AG20443 (cell line): ENCODE measurements around the gene ACOT7.

Source experiments
- DNase-seq: peaks from one replicate; pipeline ENCODE4 v3.0.0; 2012; ENCODE audit warnings: low spot score, mixed read lengths

ACOT7 gene

DNA sequence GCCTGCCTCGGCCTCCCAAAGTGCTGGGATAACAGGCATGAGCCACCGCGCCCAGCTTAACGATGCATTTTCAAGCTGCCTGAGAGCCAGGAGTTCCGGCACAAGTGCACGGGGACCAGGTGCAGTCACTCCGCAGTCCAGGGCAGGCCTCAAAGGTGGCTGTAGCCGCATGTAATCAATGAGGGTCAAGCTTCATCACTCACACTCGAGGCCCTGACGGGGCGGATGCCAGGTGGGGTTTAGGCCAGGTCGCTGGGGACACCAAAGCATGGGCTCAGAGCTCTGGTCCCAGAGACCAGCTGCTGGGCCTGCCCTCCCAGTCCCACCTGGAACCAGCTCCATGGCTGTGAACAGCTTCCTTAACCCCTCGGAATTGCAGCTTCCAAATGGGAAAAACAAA, 106.5 kb downstream of the ACOT7 start:
- DNase-seq = no peak

DNA sequence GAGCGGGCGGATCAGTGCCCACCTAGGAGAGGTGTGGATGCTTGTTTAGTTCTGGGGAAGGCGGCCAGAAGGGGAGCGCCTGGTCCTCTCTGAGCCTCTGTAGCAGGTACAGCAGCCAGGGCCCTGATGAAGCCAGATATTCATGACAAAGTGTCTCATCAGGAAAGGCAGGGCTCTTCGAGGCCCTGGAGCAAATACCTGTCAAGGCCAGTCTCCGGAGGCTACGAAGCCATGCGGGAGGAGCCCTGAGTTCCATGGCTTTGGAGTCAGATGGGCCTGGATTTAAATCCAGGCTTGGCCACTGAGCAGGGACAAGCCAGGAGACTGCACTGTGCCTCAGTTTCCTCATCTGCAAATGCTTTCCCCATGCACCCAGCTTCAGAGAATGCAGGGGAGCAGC, 107.3 kb downstream of the ACOT7 start:
- DNase-seq = no peak

DNA sequence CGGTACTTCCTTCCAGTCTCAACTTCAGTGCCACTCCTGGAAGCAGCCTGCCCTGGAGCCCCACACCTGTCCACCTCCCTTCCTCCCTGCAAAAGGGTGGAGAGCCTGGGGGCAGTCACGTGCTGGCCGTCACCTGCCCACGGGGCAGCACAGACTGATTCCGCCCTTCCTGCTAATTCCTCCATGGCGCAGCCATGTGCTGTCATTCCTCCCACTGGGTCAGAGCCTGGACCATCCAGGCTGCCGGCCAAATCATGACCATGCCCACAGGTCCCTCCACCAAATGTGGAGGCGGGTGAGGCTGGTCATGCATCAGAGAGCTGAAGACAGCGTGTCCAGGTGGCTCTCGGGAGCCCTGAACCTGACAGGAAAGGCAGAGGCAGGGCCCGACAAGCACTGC, 108.2 kb downstream of the ACOT7 start:
- no peak for DNase-seq

DNA sequence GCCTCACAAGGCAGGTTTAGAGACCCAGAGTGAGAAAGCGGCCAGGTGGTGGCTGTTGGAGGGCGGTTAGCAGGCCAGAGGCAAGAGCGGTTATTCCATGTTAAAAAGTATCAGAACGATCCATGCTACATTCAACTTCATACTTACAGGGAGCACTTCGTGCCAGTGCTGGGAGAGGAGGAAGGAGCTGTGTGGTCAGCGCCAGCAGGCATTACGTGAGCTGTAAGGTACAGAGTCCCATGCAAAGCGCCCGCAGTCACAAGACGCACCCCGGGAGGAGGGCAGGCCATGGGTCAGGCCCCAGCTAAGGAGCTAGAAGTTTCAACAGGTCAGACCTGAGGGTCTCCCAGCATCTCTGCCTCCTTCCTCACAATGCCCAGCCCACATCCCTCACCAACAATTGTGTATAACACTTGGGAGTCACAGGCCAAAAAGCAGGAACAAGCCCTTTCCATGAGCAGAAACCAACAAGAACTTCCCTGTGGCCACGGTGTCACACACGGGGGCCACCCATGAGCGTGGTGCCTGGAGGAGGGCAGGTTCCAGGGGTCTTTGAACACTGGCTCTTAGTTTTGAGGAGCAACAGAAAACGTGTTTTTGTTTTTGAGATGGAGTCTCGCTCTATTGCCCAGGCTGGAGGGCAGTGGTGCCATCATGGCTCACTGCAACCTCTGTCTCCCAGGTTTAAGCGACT, 110.8 kb downstream of the ACOT7 start:
- DNase-seq = no peak

DNA sequence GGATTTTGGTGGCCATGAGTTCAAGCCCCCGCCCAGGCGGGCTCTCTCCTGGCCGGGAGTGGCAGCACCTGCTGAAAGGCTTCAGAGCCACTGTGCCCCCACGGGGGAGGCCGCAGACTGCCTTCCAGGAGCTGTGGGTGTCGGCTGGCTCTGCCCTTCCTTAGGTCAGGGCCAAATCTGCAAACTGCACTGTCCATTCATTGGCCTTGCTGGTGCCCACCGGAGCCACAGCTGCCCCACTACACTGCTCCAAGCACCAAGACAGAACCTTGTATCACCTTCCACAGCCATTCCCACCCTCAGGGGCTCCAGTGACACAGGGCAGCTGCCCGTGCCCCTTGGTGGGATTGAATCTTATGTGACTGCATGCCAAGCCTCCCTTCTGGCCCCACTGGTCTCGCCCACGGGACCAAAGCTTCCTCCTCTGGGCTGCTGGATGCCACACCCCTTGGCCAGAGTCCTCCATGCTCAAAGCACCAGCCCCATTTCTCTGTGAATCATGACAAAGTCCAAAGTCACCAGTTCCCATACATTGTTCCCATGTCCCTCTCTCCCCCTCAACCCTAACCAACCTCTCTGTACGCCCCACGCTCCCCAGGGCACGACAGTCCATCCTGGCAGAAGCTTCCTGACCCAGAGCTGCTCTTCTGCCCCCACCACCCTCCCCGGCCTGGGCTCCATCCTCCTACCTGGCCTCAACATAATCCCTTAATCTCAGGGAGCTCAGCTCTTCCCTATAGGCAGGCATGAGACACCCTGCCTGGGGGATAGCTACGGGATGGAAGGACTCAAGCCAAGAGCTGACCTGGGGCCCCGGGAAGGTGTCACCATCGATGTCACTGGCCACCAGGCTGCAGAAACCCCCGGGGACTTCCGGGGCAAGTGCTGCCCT, 111.8 kb downstream of the ACOT7 start:
- peak; percentile 59 for DNase-seq

DNA sequence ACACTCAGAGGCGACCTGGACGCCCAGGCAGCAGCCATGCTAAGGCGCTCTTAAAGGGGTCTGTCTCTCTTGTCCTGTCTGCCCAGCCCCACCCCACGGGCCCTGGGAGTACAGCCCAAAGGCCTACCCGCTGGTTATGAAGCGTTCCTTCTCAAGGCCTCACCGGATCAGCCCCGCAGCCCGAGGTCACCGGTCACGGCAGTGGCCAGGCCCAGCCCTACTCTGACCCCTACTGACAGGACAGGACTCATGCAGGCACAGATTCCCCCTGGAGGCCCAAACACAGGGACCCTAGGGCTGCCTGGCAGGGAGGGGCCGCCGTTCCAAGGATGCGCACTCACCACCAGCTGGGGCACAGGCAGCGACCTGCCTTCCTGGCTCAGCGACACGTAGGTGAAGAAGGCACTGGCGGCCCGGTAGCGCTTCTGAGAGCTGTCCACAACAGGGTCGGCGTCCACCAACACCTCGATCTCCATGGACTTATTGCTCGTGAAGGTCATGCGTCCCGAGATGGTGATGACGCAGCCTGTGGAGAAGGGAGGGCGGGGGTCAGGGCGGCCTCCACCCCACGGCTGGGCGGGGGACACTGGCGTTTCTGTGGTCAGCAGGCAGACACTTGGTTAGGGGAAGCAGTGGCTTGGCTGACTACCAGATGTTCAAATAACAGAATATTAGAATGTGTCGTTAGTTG, 112.7 kb downstream of the ACOT7 start:
- peak; percentile 43 for DNase-seq

DNA sequence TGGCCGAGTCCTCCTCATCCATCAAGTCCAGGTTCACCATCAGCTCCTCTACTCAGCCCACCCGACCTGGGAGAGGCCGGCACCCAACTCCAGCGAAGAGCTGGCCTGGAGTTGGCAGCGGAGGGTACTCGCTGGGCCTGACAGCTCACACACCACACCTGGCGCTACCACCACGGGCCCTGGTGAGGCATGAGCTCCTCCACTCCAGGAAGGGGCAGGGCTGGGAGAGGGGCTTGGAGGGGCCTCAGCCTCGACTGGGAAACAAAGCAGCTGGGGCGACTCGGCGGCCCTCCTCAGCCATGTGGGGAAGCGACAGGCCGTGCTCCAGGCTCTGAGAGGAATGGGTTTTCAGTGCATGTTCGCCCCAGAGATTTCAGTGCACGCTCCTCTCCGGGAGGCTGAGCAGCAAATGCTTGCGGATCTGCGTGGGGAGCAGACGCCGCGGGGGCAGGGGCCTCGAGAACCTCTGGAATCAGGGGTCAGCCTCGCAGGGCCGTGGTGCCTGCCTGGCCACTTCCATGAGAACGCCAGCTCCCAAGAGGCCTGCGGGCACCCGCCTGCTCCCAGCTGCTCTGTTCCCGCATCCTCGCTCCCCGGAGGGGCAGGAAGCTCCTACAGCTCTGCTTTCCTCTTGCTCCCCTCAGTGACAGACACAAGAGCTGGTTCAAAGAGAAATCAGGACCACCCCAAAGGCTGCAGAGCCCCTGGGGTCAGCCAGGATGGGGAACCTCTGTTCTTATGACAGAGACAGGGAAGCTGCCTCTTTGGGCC, 113.8 kb downstream of the ACOT7 start:
- no peak for DNase-seq

DNA sequence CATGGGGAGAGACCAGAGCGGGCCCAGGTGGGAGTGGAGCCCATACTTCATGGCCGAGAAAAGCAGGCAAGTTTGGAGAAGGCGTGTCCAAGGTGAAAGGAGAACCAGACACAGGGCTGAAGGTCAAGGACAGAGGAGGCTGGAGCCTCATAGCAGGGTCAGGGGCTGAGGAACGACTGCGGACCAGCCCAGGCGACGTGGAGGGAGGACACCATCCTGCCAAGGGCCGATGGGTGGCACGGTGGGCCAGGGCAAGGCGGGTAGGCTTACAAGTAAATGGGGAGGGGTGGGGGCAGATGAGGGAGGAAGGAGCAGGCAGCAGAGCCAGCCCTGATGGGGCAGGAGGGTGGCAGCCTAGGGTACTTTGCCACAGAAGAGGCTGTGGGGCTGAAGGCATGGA, 114.5 kb downstream of the ACOT7 start:
- DNase-seq = no peak

DNA sequence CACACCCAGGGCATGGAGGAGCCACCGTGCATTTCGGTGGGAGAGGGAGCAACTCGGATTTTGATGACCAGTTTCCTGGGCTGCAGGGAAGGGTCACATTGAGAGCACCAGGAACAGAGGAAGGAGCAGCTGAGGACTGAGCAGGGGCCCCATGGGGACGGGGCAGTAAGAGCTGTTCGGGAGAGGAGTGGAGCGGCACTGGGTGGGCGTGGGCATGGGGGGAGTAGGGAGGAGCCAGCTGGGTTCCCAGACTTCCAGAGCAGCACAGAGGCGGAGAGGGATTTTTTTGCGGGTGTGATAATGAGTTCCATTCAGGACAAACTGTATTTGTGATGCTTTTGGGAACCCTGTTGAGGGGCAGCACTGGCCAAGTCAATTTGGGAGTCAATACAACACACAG, 115.3 kb downstream of the ACOT7 start:
- DNase-seq = no peak

DNA sequence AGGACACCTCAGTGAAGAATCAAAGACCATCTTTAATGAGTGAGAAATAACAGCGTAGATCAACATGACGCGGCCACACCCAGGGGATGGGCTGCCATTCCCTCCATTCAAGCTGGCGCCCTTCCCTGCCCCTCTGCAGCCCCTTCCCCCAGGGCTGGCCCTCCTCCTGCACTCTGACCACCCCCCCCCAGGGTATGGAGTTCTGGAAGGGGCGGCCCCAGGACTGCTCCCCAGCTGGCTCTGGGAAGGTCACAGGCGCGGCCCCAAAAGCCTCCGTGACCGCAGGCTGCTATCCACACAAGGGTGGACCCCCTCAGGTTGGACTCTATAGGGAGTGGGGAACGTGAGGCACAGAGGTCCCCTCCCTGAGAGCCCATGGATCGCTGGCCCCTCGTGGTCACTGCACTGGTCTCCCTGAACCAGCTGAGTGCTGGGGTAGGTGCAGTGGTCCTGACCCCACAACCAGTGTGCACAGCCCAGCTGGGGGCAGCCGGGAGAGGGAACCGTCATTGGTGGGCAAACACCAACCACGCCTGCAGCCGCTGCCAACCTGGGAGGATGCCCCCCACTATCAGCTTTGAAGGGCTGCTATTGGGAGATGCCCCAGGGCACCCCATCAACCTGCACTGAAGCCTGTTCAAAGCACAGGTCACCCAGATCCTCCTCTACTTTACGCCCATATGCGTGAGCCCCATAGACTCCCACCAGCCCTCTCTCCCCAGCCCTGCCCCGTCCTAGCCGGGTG, 116.6 kb downstream of the ACOT7 start:
- no peak for DNase-seq

DNA sequence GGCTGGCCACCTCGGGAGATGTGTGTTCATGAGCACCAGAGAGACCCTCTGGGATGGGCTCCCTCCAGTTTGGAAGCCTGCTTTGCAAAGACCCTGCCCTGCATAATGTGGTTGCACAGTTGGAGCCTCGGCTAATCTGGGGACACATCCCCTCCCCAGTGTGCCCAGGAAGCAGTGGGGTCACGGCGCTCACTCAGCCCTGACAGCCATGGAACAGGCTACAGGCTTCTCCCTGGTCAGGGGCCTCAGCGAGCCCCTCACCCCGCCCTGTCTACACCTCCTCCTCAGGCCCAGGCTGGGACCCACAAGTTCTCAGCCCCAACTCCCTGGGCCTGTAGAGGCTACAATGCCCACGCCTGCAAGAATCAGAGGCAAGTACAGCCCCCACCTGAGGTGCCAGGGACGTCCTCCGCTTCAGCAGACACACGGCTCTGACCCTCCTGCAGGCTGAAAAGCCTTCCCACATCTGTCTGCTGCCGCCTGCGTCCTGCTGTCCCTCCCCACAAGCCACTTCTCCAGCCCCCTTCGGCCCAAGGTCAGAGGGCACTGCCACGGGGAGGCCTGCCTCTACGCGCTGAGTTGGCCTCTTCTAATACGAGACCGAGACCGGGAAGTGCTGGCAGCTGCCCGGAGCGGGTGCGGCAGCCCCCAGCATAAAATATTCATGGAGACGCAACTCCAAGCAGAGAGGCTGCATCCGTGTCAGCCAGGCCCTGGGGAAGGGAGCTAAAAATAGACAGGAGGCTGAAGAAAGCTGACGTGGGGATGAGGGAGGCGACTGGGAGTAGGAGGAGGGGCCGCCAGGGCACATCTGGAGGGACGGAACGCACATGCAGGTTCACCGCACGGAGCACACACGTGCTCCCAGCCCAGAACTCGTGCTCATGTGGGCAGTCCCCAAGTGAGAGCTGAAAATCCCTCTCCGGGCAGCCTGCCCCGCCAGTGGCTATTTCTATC, 117.5 kb downstream of the ACOT7 start:
- peak; percentile 93 for DNase-seq

DNA sequence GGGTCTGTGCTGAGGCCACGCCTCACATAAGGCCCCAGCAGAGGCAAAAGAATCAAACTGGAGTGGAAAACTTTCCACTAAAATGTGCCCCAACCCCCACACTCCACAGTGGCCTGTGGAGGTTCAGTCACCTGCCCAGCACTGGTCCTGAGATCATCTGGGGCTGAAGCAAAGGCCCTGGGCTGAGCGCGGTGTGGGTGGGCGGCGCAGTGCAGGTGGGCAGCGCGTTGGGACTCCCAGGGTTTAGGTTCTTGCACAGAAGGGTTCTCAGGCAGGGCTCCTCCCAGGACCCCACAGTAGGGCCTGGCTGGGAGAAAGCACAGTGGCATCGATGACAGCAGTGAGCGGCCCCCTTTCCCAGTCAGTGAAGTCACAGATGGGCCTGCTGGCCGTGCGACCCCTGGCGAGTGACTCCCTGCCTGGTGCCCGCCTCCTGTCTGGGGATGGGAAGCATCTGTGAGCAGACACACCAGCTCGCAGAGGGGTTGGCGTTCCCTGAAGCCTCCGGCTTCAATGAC, 118.9 kb downstream of the ACOT7 start:
- DNase-seq = no peak

DNA sequence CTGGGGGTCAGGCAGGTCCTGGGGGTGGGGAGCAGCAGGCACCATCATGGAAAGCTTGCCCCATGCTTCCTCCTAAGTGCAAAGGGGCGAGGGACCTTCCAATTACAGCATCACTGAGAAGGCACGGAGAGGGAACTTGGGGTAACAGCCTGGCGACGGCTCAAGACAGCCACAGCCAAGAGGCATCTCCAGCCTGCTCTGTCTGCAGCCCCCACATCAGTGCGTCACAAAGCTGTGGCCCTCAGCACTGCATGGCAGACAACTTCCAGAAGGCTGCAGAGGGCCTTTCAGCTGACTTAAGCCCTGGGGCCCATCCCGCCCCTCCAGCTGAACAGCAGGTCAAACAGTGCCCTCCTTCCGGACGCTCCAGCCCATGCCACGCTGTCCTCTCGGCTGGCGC, 119.5 kb downstream of the ACOT7 start:
- DNase-seq = no peak

DNA sequence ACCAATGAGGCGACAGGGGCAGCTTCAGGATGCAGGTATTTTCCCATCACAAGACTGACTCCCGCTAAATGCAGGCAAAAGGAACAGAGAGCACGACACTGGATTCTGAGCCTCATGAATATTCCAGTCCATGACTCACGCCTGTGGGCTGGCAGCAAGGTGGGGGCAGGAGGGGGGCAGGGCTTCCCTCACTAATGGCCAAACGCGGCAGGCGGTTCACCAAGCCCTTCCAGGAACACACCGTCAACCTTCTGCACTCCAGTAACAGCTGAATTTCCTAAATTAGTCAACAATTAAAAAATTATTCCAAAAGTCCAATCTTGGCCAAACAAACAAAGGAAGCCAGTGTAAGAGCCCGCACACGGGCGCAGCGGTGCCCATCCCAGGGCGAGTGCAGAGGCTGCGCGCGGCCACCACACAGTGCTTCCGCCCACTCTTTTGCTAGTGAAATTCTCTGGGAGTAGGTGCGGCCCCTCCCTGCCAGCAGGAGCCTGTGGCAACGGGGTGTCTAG, 120.1 kb downstream of the ACOT7 start:
- no peak for DNase-seq

DNA sequence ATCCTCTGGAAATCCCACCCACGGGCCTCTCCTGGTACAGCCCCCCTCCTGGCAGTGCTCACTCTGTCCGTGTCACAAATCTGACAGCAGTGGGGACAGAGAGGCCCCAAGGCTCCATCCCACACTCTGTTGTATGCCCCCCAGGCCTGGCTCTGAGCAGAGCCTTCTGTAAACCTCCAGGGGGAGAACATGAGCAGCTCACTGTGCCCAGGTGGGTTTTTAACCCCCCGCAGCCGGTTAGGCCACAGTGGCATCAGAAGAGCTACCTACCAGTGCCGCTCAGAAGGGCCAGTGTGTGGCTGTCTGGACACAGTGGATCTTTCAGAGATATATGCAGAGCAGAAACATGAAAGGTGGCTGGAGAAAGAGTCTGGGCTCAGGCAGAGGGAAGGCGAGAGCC, 120.7 kb downstream of the ACOT7 start:
- DNase-seq = no peak

DNA sequence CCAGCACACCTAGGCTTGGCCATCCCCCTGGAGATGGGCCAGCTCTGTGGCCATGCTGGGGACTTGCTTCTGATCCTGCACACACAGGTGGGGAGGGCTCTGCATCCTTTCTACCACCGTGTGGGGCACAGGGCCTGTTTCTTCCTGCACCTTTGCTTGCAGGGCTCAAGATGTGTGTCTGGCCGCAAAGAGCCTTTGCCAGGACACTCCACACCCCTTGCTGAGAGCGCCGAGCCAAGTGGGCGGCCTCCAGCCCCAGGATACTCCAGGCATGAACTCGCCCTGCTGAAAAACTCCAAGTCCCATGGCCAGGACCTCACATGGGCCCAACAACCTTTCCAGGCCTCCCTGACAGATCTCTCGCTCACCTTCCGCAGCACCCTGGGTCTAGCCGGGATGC, 121.1 kb downstream of the ACOT7 start:
- DNase-seq = no peak

DNA sequence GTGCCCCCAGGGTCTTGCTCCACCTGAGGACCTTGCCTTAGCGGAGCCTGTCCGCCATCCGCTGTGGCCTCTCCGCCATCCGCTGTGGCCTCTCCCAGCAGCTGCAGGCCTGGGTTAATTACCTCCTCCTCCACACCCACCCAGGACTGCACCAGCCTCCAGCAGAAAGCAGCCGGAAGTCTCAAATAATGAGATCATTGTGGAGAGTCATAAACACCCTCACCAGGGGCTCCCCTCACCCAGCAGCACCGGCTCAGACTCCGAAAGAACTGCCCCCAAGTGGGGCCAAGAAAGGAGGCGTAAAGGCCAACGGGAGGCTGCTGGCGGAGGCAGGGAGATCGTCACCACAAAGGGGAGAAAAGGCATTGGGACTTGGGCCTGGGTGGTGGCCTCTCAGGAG, 122.0 kb downstream of the ACOT7 start:
- DNase-seq = no peak

DNA sequence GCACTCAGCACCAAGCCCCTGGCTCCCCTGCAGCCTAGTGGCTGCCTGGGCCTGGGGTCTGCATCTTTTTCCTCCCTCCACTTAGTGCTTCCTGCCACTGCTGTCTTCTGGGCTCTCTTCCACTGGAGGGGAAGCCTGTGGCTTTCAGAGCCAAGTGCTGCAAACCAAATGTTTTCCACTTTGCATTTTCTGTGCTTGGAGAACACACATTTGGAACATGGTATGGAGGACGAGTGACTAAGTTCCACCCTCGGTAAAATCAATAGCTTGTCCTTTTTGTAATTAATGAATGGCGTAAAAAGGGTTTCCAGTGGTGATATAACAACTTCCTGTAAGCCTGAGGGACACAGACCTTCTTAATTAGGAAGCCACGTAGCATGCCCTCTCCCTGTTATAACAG, 122.6 kb downstream of the ACOT7 start:
- DNase-seq = no peak

DNA sequence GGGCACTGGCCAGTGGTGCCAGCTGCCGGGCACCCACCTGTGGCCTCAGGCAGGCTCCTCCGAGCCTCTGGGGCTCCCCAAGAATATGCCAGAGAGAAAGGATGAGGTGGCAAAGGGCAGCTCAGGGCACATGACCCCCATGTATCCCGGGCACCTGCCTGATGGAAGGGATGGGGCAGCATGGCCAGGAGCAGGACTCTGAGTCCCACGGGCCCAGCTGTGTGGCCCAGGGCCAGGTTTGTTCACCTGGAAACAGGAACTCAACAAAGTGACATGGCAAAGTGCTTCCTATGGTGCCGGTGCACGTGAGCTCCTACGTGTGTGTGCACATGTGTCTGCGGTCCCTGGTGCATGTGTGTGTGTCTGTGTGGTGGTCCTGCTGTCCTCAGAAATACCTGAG, 123.2 kb downstream of the ACOT7 start:
- DNase-seq = no peak
